Measurements from ENCODE around the gene FLYWCH1.

FLYWCH1 gene

DNA sequence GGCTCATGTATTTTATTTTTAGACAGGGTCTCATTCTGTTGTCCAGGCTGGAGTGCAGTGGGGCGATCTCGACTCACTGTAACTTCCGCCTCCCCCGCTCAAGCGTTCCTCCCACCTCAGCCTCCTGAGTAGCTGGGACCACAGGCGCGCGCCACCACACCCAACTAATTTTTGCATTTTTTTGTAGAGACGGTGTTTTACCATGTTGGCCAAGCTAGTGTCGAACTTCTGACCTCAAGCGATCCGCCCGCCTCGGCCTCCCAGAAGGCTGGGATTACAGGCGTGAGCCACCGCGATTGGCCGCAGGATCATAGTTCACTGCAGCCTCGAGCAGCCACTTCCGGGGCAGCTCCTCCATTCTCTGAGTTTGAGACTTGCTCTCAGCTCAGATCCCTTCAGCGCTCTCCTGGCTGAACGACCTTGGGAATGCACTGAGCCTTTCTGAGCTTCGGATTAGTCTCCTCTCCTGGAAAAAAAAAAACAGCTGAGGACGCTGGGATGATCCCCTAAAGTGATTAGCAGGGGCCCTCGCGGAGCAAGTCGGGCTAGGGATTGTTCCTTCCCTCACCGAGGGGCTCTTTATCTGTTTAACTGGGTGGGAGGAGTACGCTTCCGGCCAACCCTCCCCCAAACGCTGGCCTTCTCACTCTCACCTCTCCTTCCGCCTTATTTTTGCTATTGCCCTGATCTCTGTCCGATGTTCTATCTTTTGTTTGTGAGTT, 69.6 kb downstream of the FLYWCH1 start:
- ATAC-seq = no peak
- TF ChIP-seq, protein P1, sequence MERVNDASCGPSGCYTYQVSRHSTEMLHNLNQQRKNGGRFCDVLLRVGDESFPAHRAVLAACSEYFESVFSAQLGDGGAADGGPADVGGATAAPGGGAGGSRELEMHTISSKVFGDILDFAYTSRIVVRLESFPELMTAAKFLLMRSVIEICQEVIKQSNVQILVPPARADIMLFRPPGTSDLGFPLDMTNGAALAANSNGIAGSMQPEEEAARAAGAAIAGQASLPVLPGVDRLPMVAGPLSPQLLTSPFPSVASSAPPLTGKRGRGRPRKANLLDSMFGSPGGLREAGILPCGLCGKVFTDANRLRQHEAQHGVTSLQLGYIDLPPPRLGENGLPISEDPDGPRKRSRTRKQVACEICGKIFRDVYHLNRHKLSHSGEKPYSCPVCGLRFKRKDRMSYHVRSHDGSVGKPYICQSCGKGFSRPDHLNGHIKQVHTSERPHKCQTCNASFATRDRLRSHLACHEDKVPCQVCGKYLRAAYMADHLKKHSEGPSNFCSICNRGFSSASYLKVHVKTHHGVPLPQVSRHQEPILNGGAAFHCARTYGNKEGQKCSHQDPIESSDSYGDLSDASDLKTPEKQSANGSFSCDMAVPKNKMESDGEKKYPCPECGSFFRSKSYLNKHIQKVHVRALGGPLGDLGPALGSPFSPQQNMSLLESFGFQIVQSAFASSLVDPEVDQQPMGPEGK (CRISPR knock-in tag; IDR thresholded peaks at IDR 0.05; ENCODE audit: borderline replicate concordance) = no peak
- TF ChIP-seq ZNF8 (CRISPR knock-in tag; IDR thresholded peaks at IDR 0.05) (no peak), GLIS3 (CRISPR knock-in tag; IDR thresholded peaks at IDR 0.05) (no peak), ARNTL (CRISPR knock-in tag; IDR thresholded peaks at IDR 0.05; ENCODE audit: borderline replicate concordance, low read depth) (no peak), ZFP30 (CRISPR knock-in tag; IDR thresholded peaks at IDR 0.05) (no peak), ESRRG (CRISPR knock-in tag; IDR thresholded peaks at IDR 0.05) (no peak), ZNF70 (CRISPR knock-in tag; IDR thresholded peaks at IDR 0.05) (no peak), CSDC2 (CRISPR knock-in tag; IDR thresholded peaks at IDR 0.05) (no peak), OSR1 (CRISPR knock-in tag; IDR thresholded peaks at IDR 0.05) (no peak), TOX (CRISPR knock-in tag; IDR thresholded peaks at IDR 0.05; ENCODE audit: borderline replicate concordance) (no peak)
- TF ChIP-seq, protein P2, sequence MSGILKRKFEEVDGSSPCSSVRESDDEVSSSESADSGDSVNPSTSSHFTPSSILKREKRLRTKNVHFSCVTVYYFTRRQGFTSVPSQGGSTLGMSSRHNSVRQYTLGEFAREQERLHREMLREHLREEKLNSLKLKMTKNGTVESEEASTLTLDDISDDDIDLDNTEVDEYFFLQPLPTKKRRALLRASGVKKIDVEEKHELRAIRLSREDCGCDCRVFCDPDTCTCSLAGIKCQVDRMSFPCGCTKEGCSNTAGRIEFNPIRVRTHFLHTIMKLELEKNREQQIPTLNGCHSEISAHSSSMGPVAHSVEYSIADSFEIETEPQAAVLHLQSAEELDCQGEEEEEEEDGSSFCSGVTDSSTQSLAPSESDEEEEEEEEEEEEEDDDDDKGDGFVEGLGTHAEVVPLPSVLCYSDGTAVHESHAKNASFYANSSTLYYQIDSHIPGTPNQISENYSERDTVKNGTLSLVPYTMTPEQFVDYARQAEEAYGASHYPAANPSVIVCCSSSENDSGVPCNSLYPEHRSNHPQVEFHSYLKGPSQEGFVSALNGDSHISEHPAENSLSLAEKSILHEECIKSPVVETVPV (CRISPR knock-in tag; IDR thresholded peaks at IDR 0.05) = no peak
- TF ChIP-seq, protein P3, sequence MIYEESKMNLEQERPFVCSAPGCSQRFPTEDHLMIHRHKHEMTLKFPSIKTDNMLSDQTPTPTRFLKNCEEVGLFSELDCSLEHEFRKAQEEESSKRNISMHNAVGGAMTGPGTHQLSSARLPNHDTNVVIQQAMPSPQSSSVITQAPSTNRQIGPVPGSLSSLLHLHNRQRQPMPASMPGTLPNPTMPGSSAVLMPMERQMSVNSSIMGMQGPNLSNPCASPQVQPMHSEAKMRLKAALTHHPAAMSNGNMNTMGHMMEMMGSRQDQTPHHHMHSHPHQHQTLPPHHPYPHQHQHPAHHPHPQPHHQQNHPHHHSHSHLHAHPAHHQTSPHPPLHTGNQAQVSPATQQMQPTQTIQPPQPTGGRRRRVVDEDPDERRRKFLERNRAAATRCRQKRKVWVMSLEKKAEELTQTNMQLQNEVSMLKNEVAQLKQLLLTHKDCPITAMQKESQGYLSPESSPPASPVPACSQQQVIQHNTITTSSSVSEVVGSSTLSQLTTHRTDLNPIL (CRISPR knock-in tag; IDR thresholded peaks at IDR 0.05; ENCODE audit: low read depth) = no peak

DNA sequence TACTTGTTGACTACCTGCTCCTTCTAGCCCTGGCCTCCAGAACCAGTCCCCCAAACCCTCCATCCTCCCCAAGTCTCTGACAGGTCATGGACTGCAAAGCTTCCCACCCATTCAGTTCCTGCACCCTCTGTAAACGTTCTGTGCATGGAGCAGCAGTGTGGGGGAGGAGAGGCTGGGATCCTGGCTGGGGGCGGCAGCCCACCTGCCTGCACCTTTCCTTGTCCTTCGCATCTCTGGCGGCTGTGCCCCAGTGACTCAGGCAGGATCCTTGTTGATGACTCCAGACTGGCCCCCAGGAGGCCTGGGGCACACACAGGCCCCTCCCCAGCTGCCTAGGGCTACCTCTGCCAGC, 70.1 kb downstream of the FLYWCH1 start:
- ATAC-seq = no peak
- no peak for TF ChIP-seq ZNF565 (CRISPR knock-in tag; conservative IDR thresholded peaks at IDR 0.05; ENCODE audit: low read depth)

DNA sequence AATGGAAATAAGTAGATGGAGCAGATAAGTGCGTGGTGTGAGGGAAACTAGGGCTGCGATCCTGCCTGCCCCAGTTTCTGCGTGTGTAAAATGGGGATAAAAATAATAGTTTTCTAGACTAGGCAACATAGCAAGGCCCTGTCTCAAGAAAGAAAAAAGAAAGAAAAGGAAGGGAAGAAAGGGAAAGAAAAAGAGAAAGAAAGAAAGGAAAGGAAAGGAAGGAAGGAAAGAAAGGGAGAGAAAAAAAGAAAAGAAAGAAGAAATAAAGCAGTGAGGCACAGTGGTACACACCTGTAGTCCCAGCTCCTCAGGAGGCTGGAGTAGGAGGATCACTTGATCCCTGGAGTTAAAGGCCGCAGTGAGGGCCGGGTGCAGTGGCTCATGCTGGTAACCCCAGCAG, 70.7 kb downstream of the FLYWCH1 start:
- TF ChIP-seq RARB (CRISPR knock-in tag; IDR thresholded peaks at IDR 0.05) = no peak
- TF ChIP-seq ZFP30 (CRISPR knock-in tag; IDR thresholded peaks at IDR 0.05) = no peak
- no peak for TF ChIP-seq ISL1 (CRISPR knock-in tag; IDR thresholded peaks at IDR 0.05)
- no peak for TF ChIP-seq ZFP3 (CRISPR knock-in tag; IDR thresholded peaks at IDR 0.05)
- no peak for TF ChIP-seq GLIS3 (CRISPR knock-in tag; IDR thresholded peaks at IDR 0.05)
- TF ChIP-seq, protein P4, sequence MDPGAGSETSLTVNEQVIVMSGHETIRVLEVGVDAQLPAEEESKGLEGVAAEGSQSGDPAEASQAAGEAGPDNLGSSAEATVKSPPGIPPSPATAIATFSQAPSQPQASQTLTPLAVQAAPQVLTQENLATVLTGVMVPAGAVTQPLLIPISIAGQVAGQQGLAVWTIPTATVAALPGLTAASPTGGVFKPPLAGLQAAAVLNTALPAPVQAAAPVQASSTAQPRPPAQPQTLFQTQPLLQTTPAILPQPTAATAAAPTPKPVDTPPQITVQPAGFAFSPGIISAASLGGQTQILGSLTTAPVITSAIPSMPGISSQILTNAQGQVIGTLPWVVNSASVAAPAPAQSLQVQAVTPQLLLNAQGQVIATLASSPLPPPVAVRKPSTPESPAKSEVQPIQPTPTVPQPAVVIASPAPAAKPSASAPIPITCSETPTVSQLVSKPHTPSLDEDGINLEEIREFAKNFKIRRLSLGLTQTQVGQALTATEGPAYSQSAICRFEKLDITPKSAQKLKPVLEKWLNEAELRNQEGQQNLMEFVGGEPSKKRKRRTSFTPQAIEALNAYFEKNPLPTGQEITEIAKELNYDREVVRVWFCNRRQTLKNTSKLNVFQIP (CRISPR knock-in tag; IDR thresholded peaks at IDR 0.05; ENCODE audit: borderline replicate concordance, low read depth) = no peak
- TF ChIP-seq TCF4 (CRISPR knock-in tag; IDR thresholded peaks at IDR 0.05; ENCODE audit: borderline replicate concordance) = no peak
- no peak for ATAC-seq

DNA sequence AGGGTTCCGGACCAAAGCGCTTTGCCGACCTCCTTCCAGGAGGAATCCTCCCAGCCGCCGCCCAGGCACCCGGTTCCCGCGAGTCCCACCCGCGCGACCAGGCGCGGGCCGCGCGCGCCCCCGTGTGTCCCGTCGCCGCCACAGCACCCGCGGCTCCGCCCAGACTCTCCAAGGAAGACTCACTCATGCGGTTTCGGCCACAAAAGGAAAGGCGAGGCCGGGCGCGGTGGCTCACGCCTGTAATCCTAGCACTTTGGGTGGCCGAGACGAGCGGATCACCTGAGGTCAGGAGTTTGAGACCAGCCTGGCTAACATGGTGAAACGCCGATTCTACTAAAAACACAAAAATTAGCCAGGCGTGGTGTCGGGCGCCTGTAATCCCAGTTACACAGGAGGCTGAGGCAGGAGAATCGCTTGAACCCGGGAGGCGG, 72.0 kb downstream of the FLYWCH1 start:
- peak; percentile 79 for ATAC-seq
- TF ChIP-seq, protein P4 (CRISPR knock-in tag; IDR thresholded peaks at IDR 0.05; ENCODE audit: borderline replicate concordance, low read depth) = no peak
- TF ChIP-seq CSDC2 (CRISPR knock-in tag; IDR thresholded peaks at IDR 0.05) (no peak), SNAI2 (CRISPR knock-in tag; IDR thresholded peaks at IDR 0.05) (no peak), RARB (CRISPR knock-in tag; IDR thresholded peaks at IDR 0.05) (no peak), ZNF70 (CRISPR knock-in tag; IDR thresholded peaks at IDR 0.05) (no peak), ZFP3 (CRISPR knock-in tag; IDR thresholded peaks at IDR 0.05) (no peak)
